ENCODE measurements around the gene MBNL2. TPM values are rescaled to one million over a fixed set of nuclear protein-coding genes. Genes with fewer than 3 reads are reported as not detected.
A peak's percentile ranks its signal among the peaks of the same experiment; 100 is the strongest.

The MBNL2 gene
- total and polyA plus RNA-seq, 8 donors = 8.9 to 66.5 (median 37.7) TPM

DNA sequence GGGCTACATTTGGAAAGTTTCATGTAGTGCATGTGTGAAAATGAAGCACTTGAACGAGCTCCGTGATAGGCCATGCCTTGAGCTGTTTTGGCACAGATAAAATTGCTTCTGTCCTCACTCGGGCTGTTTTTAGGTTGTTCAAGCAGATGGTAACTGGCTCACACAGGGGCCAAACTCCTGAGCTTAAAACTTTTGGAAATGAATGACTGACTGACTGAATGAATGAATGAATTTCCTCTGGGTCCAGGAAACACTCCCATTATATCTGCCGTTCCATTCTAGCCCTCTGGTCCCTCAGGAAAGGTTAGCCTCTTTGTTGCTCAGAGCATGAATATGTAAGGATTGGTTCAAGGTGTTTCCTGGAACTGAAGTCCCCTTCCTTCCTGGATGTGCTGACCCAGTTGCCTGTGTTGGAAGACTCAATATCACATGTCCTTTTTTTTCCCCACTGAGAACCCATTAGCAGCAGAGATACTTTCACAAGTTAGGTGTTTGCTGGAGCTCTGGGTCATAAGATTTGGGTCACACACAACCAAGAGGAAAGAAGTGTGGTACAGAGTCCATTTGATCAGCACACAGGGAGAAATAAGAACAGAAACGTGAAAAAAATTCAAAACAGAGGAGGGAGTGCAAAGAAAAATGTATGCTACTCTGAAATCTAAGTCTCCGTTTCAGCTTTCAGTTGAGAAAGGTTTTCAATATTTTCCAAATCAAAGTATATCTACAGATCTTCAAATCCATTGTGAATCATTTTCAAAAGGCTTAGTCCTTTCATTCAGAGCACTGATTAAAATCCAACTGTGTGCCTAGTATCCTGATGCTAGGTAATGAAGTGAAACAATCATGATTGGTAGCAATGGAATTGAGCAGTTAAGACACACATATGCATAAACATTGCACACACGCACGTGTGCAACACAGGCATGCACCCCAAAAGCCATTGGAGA lies 18.9 kb downstream of the MBNL2 start:
- Histone ChIP-seq H3K27me3 (no peaks in the 10 kb centered on the region), H3K36me3 (no peaks in the 10 kb centered on the region), H3K9me3 (no peaks in the 10 kb centered on the region), H3K4me3 (no peak overlapping the region), H3K27ac (peak overlapping the region in 1 of 4 donors; percentile 17), H3K4me1 (peaks cover 41 to 74% (median 41%) of the 10 kb centered on the region in 3 donors)
- intact Hi-C loops (cut with DNase I) = no loop called here
- FAIRE-seq = no peak
- TF ChIP-seq, protein P1, sequence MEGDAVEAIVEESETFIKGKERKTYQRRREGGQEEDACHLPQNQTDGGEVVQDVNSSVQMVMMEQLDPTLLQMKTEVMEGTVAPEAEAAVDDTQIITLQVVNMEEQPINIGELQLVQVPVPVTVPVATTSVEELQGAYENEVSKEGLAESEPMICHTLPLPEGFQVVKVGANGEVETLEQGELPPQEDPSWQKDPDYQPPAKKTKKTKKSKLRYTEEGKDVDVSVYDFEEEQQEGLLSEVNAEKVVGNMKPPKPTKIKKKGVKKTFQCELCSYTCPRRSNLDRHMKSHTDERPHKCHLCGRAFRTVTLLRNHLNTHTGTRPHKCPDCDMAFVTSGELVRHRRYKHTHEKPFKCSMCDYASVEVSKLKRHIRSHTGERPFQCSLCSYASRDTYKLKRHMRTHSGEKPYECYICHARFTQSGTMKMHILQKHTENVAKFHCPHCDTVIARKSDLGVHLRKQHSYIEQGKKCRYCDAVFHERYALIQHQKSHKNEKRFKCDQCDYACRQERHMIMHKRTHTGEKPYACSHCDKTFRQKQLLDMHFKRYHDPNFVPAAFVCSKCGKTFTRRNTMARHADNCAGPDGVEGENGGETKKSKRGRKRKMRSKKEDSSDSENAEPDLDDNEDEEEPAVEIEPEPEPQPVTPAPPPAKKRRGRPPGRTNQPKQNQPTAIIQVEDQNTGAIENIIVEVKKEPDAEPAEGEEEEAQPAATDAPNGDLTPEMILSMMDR (IDR thresholded peaks at IDR 0.05) = no peak
- ATAC-seq = no peak
- WGBS, 2 donors = 58 to 69% methylated on average over 8 of the region's 8 CpGs
- DNase-seq = no peak

DNA sequence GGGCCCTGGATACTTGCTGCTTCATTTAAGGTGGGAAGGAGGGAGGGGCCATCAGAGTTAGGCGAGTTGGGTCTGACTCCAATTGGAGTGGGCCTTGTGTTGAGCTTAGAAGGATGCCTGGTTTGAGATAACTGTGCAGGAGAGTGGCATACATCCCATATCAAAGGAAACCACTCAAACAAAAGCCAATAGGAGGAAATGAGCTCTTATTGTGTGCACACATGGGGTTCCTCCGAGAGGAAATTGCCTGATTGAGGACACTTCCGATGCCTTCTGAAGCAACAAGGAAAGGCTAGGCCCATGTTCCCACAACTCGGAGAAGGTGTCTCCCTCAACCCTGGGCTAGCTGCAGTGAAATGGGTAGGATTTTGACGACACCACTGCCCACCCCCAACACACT lies 19.6 kb downstream of the MBNL2 start:
- intact Hi-C loops (cut with DNase I) = no loop called here
- WGBS, 2 donors = 87% methylated on average over 5 of the region's 5 CpGs
- H3K27ac ChIP-seq = no peak overlapping the region
- no peaks in the 10 kb centered on the region for H3K9me3 ChIP-seq
- no peak for ATAC-seq
- no peak for FAIRE-seq
- peaks cover 37 to 72% (median 44%) of the 10 kb centered on the region in 3 donors for H3K4me1 ChIP-seq
- no peak overlapping the region for H3K4me3 ChIP-seq
- TF ChIP-seq, protein P1 (IDR thresholded peaks at IDR 0.05) = no peak
- no peaks in the 10 kb centered on the region for H3K27me3 ChIP-seq
- DNase-seq = no peak
- H3K36me3 ChIP-seq = no peaks in the 10 kb centered on the region

DNA sequence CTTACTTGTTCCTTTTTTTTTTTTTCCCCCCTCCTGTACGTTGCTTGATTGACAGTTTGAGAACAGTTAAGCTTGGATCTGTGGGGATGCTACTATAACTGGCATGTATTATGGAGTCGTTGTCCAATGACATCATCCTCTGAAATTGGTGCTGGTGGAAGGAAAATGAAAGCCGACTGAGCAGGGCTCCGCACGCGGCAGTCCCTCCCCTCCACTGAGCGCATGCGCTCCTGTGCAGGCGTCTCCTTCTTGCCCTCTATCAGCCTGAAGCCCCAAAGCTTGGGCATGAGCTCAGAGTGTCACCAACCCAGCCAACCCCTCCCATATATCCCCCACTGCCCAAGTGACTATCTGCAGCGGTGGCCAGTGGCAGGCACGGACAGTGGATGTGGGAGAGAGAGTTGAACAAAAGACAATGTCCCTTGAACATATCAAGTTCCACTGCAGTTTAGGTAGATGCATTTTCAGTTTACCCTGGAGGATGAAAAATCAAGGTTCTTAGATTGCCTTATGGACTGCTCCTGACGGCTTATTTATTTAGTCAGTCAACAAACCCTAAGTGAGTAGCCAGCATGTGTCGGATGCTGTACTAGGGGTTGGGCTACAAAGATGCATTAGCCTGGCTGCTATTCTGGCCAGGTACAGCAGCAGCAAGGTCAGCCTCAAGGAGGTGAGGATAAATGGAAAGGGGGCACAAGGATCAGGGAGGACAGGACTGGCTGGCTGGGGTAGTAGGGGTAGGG lies 20.8 kb downstream of the MBNL2 start:
- Histone ChIP-seq H3K27ac (peak overlapping the region in 1 of 4 donors; percentile 7), H3K27me3 (no peaks in the 10 kb centered on the region), H3K9me3 (no peaks in the 10 kb centered on the region), H3K36me3 (no peaks in the 10 kb centered on the region), H3K4me3 (no peak overlapping the region), H3K4me1 (peaks cover 40 to 68% (median 52%) of the 10 kb centered on the region in 3 donors)
- WGBS, 2 donors = 84 to 85% methylated on average over 13 of the region's 13 CpGs
- TF ChIP-seq, protein P1 (IDR thresholded peaks at IDR 0.05) = no peak
- no peak for FAIRE-seq
- intact Hi-C loops (cut with DNase I) = no loop called here
- DNase-seq = no peak
- ATAC-seq = peak; percentile 18 to 35 (median 20)

DNA sequence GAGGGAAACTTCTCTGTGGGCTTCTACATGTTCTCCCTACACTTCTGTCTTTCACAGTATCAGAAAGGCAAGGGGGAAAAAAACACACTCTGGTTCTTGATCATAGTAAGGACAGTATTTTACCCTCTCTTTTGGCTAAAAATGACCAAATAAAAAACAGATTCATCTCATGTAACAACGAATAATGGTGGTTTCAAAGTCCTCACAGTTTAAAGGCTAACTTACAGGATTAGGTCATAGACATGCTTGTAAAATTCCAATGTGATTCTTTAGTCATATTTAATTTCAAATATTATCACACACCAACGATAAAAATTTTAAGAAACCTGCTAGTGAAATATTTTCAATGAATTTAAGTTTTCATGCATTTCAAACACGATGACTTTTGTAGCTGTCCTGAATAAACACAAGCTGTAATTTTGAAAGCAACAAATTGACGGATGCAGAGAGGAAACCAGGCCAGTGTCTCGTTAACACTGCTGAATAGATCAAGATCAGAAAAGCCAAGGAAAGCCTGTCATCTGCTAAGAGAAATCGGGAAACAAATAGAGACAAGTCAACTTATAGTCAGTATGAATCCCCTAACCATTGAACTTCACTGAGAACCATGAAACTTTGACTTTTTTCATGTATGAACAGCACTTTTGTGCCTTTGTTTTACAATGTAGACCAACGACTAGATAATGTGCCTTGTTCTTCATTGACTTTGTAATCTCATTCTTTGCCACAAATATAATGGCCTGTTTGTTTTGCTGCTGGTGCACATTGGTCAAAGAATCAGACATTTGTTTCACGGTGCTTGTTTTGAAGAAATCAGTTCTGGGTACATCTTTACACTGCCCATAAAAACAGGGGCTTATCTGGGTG lies 22.0 kb downstream of the MBNL2 start:
- intact Hi-C loops (cut with DNase I) = no loop called here
- DNase-seq (no peak), FAIRE-seq (peak; percentile 68), ATAC-seq (peak in 2 of 4 donors; percentile 12 to 27)
- Histone ChIP-seq H3K27me3 (no peaks in the 10 kb centered on the region), H3K9me3 (no peaks in the 10 kb centered on the region), H3K27ac (peak overlapping the region in 2 of 4 donors; percentile 23 to 32), H3K4me3 (no peak overlapping the region), H3K4me1 (peaks cover 44 to 68% (median 54%) of the 10 kb centered on the region in 3 donors), H3K36me3 (no peaks in the 10 kb centered on the region)
- TF ChIP-seq, protein P1 (IDR thresholded peaks at IDR 0.05) = no peak
- WGBS, 2 donors = 19% methylated on average over 8 of the region's 8 CpGs
